Right lobe of liver (tissue), 4 donors: Measurements from ENCODE around the gene LBX2.

Source experiments
- CTCF ChIP-seq, 4 donors: fragments of 200-600 bp in 3 of 4; fragments of 450-650 bp in 1 of 4; IDR thresholded peaks; one replicate each; pipeline versions ENCODE4 v1.5.1 to v1.8.0; 2016 to 2022; ENCODE audit warnings: antibody characterized with exemption in 4 of 4, mild to moderate bottlenecking in 2 of 4
- POLR2A ChIP-seq: fragments of 450-650 bp; IDR thresholded peaks from one replicate; pipeline ENCODE4 v1.6.1; 2017; ENCODE audit warnings: antibody characterized with exemption, mild to moderate bottlenecking
- donor health status: DM: no; HTN: no; CAD: no.
- donor health status: DM: no; HTN: no; CAD: no.
- donor health status: DM: no; HTN: yes; CAD: no.

- TF ChIP-seq CTCF (IDR thresholded peaks at IDR 0.05) (no peak), POLR2A (no peak)
Measured at GRCh38 chr2:74450570-74451190, 48.7 kb downstream of the LBX2 start.
